ENCODE measurements around the gene DCLK2.
A peak's percentile ranks its signal among the peaks of the same experiment; 100 is the strongest.

The DCLK2 gene

DNA sequence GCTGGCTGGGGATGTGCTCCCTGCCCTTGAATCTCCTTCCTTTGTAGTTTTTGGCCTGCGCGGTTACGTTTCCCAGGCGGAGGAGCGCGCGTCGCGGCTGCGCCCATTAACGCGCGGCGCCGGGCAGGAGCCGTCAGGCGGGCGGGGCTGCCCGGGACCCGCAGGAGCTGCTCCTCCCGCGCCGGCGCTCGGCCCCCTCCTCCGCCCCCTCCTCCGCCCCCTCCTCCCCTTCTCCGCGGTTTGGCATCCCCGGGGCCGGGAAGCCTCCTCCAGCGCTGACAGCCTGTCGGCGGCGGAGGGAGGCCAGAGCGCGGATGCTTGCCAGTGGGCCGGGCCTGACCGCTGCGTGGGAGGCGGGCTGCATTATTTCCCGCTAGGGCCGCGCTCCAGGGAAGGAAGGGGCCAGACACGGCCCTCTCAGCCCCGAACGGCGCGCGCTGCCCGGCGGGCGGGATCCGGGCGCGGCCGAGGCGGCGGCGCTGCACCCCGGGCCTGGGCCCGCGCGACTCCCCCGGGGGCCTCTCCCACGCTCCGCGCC, at the start of gene DCLK2:
Gene DCLK2, plus strand, starts transcription at position 405 of the 538 bp plus-strand sequence. CDS start 583 bp downstream, outside the sequence.
- TF ChIP-seq, protein P1, sequence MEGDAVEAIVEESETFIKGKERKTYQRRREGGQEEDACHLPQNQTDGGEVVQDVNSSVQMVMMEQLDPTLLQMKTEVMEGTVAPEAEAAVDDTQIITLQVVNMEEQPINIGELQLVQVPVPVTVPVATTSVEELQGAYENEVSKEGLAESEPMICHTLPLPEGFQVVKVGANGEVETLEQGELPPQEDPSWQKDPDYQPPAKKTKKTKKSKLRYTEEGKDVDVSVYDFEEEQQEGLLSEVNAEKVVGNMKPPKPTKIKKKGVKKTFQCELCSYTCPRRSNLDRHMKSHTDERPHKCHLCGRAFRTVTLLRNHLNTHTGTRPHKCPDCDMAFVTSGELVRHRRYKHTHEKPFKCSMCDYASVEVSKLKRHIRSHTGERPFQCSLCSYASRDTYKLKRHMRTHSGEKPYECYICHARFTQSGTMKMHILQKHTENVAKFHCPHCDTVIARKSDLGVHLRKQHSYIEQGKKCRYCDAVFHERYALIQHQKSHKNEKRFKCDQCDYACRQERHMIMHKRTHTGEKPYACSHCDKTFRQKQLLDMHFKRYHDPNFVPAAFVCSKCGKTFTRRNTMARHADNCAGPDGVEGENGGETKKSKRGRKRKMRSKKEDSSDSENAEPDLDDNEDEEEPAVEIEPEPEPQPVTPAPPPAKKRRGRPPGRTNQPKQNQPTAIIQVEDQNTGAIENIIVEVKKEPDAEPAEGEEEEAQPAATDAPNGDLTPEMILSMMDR (IDR thresholded peaks at IDR 0.05; ENCODE audit: low read length, missing control alignments), result no peak
- peak; percentile 91 for DNase-seq (ENCODE audit: low read depth)
- H3K4me3 ChIP-seq (replicated peaks; ENCODE audit: low read depth, low read length), result peak within 1 kb of the TSS; percentile 62

- TF ChIP-seq, protein P1 (IDR thresholded peaks at IDR 0.05; ENCODE audit: low read length, missing control alignments), result no peak
- DNase-seq (ENCODE audit: low read depth), result no peak
- H3K4me3 ChIP-seq (replicated peaks; ENCODE audit: low read depth, low read length), result no peak overlapping the region
Observed at GRCh38 chr4:150032541-150032940, 45.7 kb upstream of the DCLK2 start.

DNA sequence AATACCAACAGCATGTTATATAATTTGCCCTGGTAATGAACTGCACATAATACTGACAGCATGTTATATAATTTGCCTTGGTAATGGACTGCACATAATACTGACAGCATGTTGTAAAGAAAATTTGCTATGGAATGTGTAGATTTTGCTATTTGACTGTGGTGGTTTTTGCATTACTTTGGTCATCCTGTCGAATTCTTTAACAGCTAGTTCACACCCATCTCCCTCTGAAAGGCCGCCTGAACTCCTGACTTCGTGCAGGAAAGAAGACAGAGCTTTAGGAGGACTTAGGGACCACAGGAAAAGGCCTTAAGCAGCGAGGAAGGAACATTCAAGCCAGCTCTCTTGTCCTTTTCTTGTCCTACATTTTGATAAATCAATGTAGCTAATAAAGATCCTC, 45.2 kb upstream of the DCLK2 start:
- TF ChIP-seq, protein P1 (IDR thresholded peaks at IDR 0.05; ENCODE audit: low read length, missing control alignments), result no peak
- DNase-seq (ENCODE audit: low read depth), result no peak
- H3K4me3 ChIP-seq (replicated peaks; ENCODE audit: low read depth, low read length), result no peak overlapping the region

DNA sequence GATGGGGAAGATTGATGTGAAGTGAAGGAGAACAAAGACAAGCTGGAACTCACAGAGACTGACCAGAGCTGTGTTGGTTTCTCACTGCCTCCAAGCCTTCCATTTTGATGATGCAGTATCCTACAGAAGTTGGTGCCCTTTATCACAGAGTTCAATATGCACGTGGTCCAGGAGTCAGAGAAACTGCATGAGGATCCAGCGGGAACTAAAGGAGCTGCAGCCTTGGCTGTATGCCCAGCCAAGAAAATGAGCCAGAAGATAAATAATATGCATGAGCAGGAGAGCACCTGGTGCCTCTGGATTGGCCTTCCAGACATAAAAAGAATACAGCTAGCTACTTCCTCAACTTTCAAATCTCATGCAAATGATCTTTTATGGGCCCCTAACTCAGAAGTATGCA, 44.3 kb upstream of the DCLK2 start:
- TF ChIP-seq, protein P1 (IDR thresholded peaks at IDR 0.05; ENCODE audit: low read length, missing control alignments), result no peak
- peak; percentile 53 for DNase-seq (ENCODE audit: low read depth)
- no peak overlapping the region for H3K4me3 ChIP-seq (replicated peaks; ENCODE audit: low read depth, low read length)

GRCh38 chr4:150037251-150037856, 40.9 kb upstream of the DCLK2 start:
- no peak for DNase-seq (ENCODE audit: low read depth)
- TF ChIP-seq, protein P1 (IDR thresholded peaks at IDR 0.05; ENCODE audit: low read length, missing control alignments), result no peak
- H3K4me3 ChIP-seq (replicated peaks; ENCODE audit: low read depth, low read length), result no peak overlapping the region

GRCh38 chr4:150038335-150039076, 39.7 kb upstream of the DCLK2 start:
- TF ChIP-seq, protein P1 (IDR thresholded peaks at IDR 0.05; ENCODE audit: low read length, missing control alignments), result no peak
- no peak overlapping the region for H3K4me3 ChIP-seq (replicated peaks; ENCODE audit: low read depth, low read length)
- no peak for DNase-seq (ENCODE audit: low read depth)

All from fibroblast of pulmonary artery (primary cell).